Prostate gland (tissue), 2 donors: ENCODE results near the gene ITPR1. TPM values are rescaled to one million over a fixed set of nuclear protein-coding genes. Genes with fewer than 3 reads are reported as not detected.

ENCODE experiments used
- DNase-seq: peaks from one replicate; pipeline ENCODE4 v3.0.0-alpha.2; 2019; ENCODE audit warnings: low spot score
- H3K27ac ChIP-seq, 2 donors: fragments of 200-600 bp; sonication (generic); 2 replicates each; pipeline ENCODE4 v1.5.1; 2017 to 2019
- H3K27me3 ChIP-seq: fragments of 200-600 bp; sonication (generic); replicated peaks from 2 replicates; pipeline ENCODE4 v1.5.1; 2019; ENCODE audit not compliant: insufficient read depth
- H3K36me3 ChIP-seq, 2 donors: fragments of 200-600 bp; sonication (generic); 1 replicate in 1 of 2; 2 replicates in 1 of 2; pipeline versions ENCODE4 v1.5.1 to v1.8.1; 2017 to 2019
- H3K4me1 ChIP-seq: fragments of 200-600 bp; sonication (generic); replicated peaks from 2 replicates; pipeline ENCODE4 v1.5.1; 2019
- H3K4me3 ChIP-seq, 2 donors: fragments of 200-600 bp; sonication (generic); 2 replicates each; pipeline ENCODE4 v1.5.1; 2017 to 2019
- H3K9me3 ChIP-seq: fragments of 200-600 bp; sonication (generic); 2 replicates; pipeline ENCODE4 v1.5.1; 2017
- POLR2A ChIP-seq: fragments of 450-650 bp; IDR thresholded peaks from one replicate; pipeline ENCODE4 v1.6.1; 2016; ENCODE audit warnings: antibody characterized with exemption, mild to moderate bottlenecking
- POLR2AphosphoS5 ChIP-seq: sonication (generic); formaldehyde crosslinking; IDR thresholded peaks from one replicate; pipeline ENCODE4 v1.6.1; 2017; ENCODE audit warnings: antibody characterized with exemption
- WGBS: methylation state at CpG from one replicate; pipeline ENCODE4 v1.1.5; 2018; 5-methylcytosine and 5-hydroxymethylcytosine counted together
- intact Hi-C: fragments of 100-400 bp; cut with DNase I; formaldehyde crosslinking; loops from one replicate; pipeline ENCODE4 v1.14.2; 2022
- total RNA-seq, 2 donors: library from RNA; depleted of rRNA; stranded (reverse); fragments of >200 nt; gene quantifications; one replicate each; pipeline ENCODE4 v1.1.0, GENCODE V29; 2016
- TF ChIP-seq, protein P1 (sequence below), 4 experiments: fragments of 200-600 bp in 2 of 4; fragments of 450-650 bp in 2 of 4; sonication (generic) in 2 of 4; IDR thresholded peaks; 1 replicate in 3 of 4; 2 replicates in 1 of 4; pipeline ENCODE4 v1.5.1; 2016 to 2019; ENCODE audit warnings: antibody characterized with exemption in 4 of 4, mild to moderate bottlenecking in 2 of 4, moderate library complexity in 2 of 4

Gene ITPR1
- total RNA-seq, 2 donors from 2014 or later, result 80.0 to 126 TPM

DNA sequence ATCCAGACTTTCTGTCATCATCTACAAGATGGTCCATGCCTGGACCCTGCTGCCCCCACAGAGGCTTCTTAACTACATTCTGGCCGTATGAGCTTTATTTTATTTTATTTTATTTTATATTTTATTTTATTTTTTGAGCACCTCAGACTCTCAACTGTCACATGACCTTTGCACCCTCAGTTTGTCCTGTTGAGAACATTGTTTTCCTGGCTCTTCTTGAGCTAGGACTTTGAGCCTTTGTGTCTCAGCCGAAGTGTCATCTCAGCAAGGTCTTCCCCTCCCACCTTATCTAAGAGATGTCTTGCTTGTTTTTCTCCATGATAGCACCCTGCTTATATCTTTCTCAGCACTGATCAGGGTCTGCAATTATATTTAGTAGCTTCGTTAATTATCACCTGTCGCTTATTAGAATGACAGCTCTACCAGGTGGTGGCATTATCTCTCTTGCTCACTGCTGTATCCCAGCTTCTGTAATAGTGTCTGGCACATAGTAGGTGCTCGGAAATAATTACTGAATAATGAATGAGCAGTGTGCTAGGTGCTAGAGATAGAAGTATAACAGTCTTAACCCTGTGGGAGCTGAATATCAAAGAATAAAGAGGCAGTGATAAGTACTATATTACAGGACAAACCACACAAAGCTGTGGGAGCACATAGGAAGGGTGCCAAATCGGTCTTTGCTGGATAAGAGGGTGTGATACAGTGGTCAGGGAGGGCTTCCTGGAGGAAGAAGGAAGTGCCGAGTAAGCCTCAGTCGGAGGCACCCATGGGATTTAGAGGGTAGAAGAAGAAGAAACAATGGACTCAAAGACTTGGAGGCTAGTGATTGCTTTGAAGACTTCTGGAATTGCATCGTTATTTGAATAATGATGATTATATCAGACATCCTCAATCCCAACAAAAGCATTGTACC is 136.2 kb downstream of the ITPR1 start:
- no peak for DNase-seq
- TF ChIP-seq POLR2AphosphoS5, result no peak
- TF ChIP-seq, protein P1, sequence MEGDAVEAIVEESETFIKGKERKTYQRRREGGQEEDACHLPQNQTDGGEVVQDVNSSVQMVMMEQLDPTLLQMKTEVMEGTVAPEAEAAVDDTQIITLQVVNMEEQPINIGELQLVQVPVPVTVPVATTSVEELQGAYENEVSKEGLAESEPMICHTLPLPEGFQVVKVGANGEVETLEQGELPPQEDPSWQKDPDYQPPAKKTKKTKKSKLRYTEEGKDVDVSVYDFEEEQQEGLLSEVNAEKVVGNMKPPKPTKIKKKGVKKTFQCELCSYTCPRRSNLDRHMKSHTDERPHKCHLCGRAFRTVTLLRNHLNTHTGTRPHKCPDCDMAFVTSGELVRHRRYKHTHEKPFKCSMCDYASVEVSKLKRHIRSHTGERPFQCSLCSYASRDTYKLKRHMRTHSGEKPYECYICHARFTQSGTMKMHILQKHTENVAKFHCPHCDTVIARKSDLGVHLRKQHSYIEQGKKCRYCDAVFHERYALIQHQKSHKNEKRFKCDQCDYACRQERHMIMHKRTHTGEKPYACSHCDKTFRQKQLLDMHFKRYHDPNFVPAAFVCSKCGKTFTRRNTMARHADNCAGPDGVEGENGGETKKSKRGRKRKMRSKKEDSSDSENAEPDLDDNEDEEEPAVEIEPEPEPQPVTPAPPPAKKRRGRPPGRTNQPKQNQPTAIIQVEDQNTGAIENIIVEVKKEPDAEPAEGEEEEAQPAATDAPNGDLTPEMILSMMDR (IDR thresholded peaks at IDR 0.05), result no peak
- no peak for TF ChIP-seq POLR2A
- 87% methylated on average over 9 of the region's 9 CpGs for WGBS
- no peaks in the 10 kb centered on the region for H3K9me3 ChIP-seq
- H3K4me1 ChIP-seq, result no peaks in the 10 kb centered on the region
- no peak overlapping the region for H3K27ac ChIP-seq
- intact Hi-C loops, result loop anchor here (5.0 kb wide), 2 partner anchors 137 to 277 kb away; partner anchors contain the start of gene ITPR1
- H3K36me3 ChIP-seq, result no peaks in the 10 kb centered on the region
- no peak overlapping the region for H3K4me3 ChIP-seq
- H3K27me3 ChIP-seq, result no peaks in the 10 kb centered on the region

DNA sequence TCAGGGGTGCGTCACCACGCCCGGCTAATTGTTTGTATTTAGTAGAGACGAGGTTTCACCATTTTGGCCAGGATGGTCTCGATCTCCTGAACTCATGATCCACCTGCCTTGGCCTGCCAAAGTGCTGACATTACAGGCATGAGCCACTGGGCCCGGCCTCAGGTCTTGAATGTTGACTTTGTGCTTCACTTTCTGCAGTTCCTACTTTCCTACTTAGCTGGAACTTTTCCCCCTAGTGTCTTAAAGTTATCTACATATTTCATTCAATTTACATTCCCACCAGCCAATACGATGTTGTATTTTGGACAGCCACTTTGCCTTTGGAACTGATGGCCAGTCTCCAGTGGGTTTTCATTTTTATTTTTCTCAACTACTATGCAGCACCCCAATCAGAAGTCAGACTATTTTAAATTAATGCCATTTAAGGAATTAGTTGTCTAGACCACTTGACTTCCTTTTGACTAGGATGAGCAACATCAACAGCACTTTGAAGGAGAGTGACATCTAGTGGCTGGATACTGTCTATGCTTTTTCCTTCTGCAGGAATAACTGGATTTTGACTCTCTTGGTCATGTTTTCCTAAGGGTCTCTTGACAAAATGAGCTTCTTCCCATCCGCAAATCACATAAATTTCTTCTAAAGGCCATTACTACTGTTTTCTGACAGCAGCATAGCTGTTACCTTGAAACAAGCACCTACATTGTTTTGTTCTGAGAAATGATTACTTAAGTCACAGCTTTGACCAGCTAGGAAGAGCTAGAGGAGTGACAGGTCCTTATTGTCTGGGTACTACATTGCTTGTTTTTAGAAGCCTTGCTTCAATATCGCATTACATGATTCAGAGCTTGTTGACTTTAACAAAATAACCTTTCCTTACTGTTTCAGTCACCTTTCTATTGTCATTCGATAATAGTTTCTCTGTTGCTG is 140.2 kb downstream of the ITPR1 start:
- no peak overlapping the region for H3K4me3 ChIP-seq
- H3K27me3 ChIP-seq, result no peaks in the 10 kb centered on the region
- WGBS, result 63% methylated on average over 10 of the region's 10 CpGs
- no peaks in the 10 kb centered on the region for H3K36me3 ChIP-seq
- H3K4me1 ChIP-seq, result no peaks in the 10 kb centered on the region
- TF ChIP-seq POLR2AphosphoS5, result no peak
- TF ChIP-seq, protein P1 (IDR thresholded peaks at IDR 0.05), result peak; percentile 75 to 83 (median 78)
- no peak overlapping the region for H3K27ac ChIP-seq
- no peak for DNase-seq
- intact Hi-C loops, result loop anchor here (5.0 kb wide), 2 partner anchors 141 to 281 kb away; partner anchors contain the start of gene ITPR1
- no peaks in the 10 kb centered on the region for H3K9me3 ChIP-seq

DNA sequence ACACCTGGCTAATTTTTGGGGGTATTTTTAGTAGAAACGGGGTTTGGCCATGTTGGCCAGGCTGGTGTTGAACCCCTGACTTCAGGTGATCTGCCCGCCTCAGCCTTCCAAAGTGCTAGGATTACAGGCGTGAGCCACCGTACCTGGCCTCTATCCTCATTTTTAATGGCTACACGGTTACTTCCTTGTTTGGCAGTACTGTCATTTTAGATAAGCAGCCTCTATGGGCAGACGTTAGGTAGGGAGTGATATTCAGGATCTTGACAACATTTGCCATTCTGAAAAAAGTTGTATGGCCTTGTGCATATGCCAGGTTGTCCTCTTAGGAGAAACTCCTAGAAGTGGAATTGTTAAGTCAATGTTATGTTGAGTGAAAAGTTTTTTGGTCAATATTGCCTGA is 141.7 kb downstream of the ITPR1 start:
- intact Hi-C loops, result loop anchor here (5.0 kb wide), 2 partner anchors 143 to 283 kb away; partner anchors contain the start of gene ITPR1
- no peak overlapping the region for H3K27ac ChIP-seq
- H3K36me3 ChIP-seq, result no peaks in the 10 kb centered on the region
- DNase-seq, result no peak
- WGBS, result 74% methylated on average over 6 of the region's 6 CpGs
- no peaks in the 10 kb centered on the region for H3K9me3 ChIP-seq
- no peaks in the 10 kb centered on the region for H3K27me3 ChIP-seq
- no peak for TF ChIP-seq POLR2A
- TF ChIP-seq, protein P1 (IDR thresholded peaks at IDR 0.05), result no peak
- TF ChIP-seq POLR2AphosphoS5, result no peak
- no peaks in the 10 kb centered on the region for H3K4me1 ChIP-seq
- H3K4me3 ChIP-seq, result no peak overlapping the region

DNA sequence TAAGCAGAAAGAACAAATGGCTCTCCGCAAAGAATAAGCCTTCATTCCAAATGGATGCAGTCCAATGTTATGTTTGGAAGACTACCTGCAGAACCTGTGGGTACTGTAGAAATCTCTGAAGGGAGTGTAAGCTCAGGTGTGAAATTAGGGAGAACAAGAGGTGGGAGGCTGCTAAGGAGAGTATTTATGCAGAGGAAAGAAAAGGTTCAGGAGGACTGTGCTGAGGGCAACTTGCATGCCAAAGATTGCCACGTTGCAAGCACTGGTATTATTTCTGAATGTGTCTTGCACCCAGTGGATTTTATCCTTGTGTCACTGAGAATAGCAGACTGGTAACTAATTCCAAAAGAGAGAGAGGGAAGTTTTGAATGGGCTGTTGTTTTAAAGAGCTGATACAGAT is 144.1 kb downstream of the ITPR1 start:
- Histone ChIP-seq H3K27me3 (no peaks in the 10 kb centered on the region), H3K4me1 (no peaks in the 10 kb centered on the region), H3K27ac (no peak overlapping the region), H3K36me3 (no peaks in the 10 kb centered on the region), H3K9me3 (no peaks in the 10 kb centered on the region), H3K4me3 (no peak overlapping the region)
- TF ChIP-seq POLR2A, result no peak
- no peak for TF ChIP-seq POLR2AphosphoS5
- TF ChIP-seq, protein P1 (IDR thresholded peaks at IDR 0.05), result no peak
- DNase-seq, result no peak
- intact Hi-C loops, result no loop called here
- WGBS, result 42% methylated on average over 2 of the region's 2 CpGs
